K562 (cell line): ENCODE results near the gene ATAD3B.
"Not testable (repeated sequence)": the region's sequence is repeated elsewhere in the genome, so short reads cannot be mapped to it uniquely, and the experiment has no call there.

ENCODE experiments used
- ARNT ChIP-seq, 2 experiments: fragments of 450-650 bp; IDR thresholded peaks; 2 replicates each; pipeline ENCODE4 v1.6.1; 2016; ENCODE audit warnings: mild to moderate bottlenecking in 1 of 2
- CTCF ChIP-seq, 3 experiments: IDR thresholded peaks in 2 of 3; conservative IDR thresholded peaks in 1 of 3; 2 replicates each; pipeline ENCODE4 v1.5.1; 2011 to 2012; ENCODE audit warnings: low read length in 3 of 3, mild to moderate bottlenecking in 3 of 3, control low read depth in 2 of 3, improper control_type of control experiment in 1 of 3, inconsistent platforms in 1 of 3, low read depth in 1 of 3, mixed read lengths in 1 of 3, moderate library complexity in 1 of 3; ENCODE audit not compliant: insufficient read depth in 2 of 3
- FOXJ3 ChIP-seq: sonication (generic); formaldehyde crosslinking; IDR thresholded peaks from 2 replicates; pipeline ENCODE4 v1.4.0; 2020; ENCODE audit warnings: mild to moderate bottlenecking, missing genetic modification reagents
- HMGXB4 ChIP-seq: sonication (generic); formaldehyde crosslinking; IDR thresholded peaks from 2 replicates; pipeline ENCODE4 v1.8.1; 2023; ENCODE audit warnings: mild to moderate bottlenecking, missing genetic modification reagents
- MLX ChIP-seq, 2 experiments: fragments of 450-650 bp in 1 of 2; sonication (generic) in 1 of 2; formaldehyde crosslinking; conservative IDR thresholded peaks; 2 replicates each; pipeline versions ENCODE4 v1.4.0 to v1.8.1; 2020 to 2022; ENCODE audit warnings: mild to moderate bottlenecking in 1 of 2, missing genetic modification reagents in 1 of 2
- MTA2 ChIP-seq: fragments of 450-650 bp; IDR thresholded peaks from 2 replicates; pipeline ENCODE4 v1.6.1; 2016; ENCODE audit warnings: low read depth
- MYC ChIP-seq, 2 experiments: fragments of 250-450 bp in 1 of 2; sonication (Bioruptor Pico) in 1 of 2; IDR thresholded peaks; 2 replicates each; pipeline versions ENCODE4 v1.5.1 to v1.6.1; 2012 to 2021; ENCODE audit warnings: low read depth in 2 of 2, borderline replicate concordance in 1 of 2, improper control_type of control experiment in 1 of 2, low read length in 1 of 2, mild to moderate bottlenecking in 1 of 2, moderate library complexity in 1 of 2
- PURB ChIP-seq: sonication (generic); formaldehyde crosslinking; IDR thresholded peaks from 2 replicates; pipeline ENCODE4 v1.9.0; 2021; ENCODE audit warnings: low read depth, mild to moderate bottlenecking, missing genetic modification reagents
- ZNF3 ChIP-seq: fragments of 250-450 bp; sonication (Bioruptor Pico); IDR thresholded peaks from 2 replicates; pipeline ENCODE4 v1.5.0; 2021; ENCODE audit warnings: mild to moderate bottlenecking, moderate library complexity
- ZNF707 ChIP-seq: fragments of 250-450 bp; sonication (Bioruptor Pico); conservative IDR thresholded peaks from 2 replicates; pipeline ENCODE4 v1.8.0; 2022; ENCODE audit warnings: inconsistent platforms, mild to moderate bottlenecking, moderate library complexity

- TF ChIP-seq CTCF (IDR thresholded peaks at IDR 0.05 in 2 of 3, conservative IDR thresholded peaks at IDR 0.05 in 1 of 3; ENCODE audit: insufficient read depth in 2 of 3, low read depth in 1 of 3, low read length in 3 of 3); ARNT (IDR thresholded peaks at IDR 0.05); MLX (CRISPR knock-in tag; conservative IDR thresholded peaks at IDR 0.05); ZNF3 (CRISPR knock-in tag); MYC (IDR thresholded peaks at IDR 0.05; ENCODE audit: low read depth, low read length); MYC (CRISPR knock-in tag; IDR thresholded peaks at IDR 0.05; ENCODE audit: borderline replicate concordance, low read depth); HMGXB4 (CRISPR knock-in tag); FOXJ3; PURB (CRISPR knock-in tag); ZNF707 (CRISPR knock-in tag); MTA2: not testable (repeated sequence)
These were observed 37.4 kb downstream of the ATAD3B start for GRCh38 chr1:1508775-1509464.
